HG02623 (cell line): ENCODE data around the gene SNX8.

Source experiments
- ATAC-seq: cut with Tn5 transposase; IDR thresholded peaks from one replicate; pipeline ENCODE4 v1.9.1; 2021; ENCODE audit warnings: moderate library complexity; ENCODE audit not compliant: unreplicated experiment

Gene SNX8

DNA sequence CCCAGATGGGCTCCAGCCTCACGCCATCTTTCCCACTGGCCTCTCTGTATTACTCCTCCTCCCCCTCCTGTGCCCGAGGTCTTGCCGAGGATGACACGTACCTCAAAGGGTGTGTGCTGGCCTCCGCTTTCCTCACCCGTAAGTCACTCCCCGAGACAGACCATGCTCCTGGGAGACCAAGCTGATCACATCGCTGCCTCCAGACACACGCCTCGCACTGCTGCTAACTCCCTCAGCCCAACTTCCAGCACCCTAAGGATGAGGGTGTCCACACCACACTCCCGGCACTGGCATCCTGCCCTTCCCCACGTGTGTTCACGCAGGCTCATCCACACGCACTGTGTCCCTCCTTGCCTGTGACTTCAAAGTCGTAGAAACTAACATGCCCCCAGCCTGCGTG is 105.5 kb downstream of the SNX8 start:
- no peak for ATAC-seq

- no peak for ATAC-seq
These were observed 109.0 kb downstream of the SNX8 start for GRCh38 chr7:2205036-2205780.

- ATAC-seq: no peak
These were observed 109.8 kb downstream of the SNX8 start for GRCh38 chr7:2204446-2204845.

DNA sequence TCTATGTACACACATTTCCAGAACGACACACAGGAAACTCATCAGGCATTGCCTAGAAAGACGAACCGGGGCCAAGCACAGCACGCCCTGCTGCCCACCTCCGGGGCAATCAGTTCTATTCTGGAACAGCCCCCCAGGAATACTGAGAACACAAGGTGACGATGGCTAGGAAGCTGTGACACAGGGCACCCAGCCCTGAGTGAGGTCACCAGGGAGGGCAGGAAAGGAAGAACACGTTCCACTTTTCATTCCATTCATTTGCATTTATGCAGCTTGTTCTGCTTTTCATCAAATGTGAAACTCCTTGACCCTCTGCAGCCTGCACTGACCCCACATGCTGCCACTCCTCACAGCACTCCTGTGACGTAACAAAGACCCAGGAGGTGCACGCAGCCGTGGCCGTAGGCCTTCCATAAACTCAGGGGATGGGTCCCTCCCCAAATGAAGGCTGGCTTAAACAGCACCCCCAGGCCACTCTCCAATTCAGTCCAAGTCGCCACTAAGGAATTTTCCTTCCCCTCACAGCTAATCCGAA is 110.4 kb downstream of the SNX8 start:
- no peak for ATAC-seq

GRCh38 chr7:2202901-2203765 is 111.1 kb downstream of the SNX8 start:
- no peak for ATAC-seq

- no peak for ATAC-seq
These were observed 111.9 kb downstream of the SNX8 start for GRCh38 chr7:2202361-2202761.
